ENCODE results near the gene LRRC73.

DNA sequence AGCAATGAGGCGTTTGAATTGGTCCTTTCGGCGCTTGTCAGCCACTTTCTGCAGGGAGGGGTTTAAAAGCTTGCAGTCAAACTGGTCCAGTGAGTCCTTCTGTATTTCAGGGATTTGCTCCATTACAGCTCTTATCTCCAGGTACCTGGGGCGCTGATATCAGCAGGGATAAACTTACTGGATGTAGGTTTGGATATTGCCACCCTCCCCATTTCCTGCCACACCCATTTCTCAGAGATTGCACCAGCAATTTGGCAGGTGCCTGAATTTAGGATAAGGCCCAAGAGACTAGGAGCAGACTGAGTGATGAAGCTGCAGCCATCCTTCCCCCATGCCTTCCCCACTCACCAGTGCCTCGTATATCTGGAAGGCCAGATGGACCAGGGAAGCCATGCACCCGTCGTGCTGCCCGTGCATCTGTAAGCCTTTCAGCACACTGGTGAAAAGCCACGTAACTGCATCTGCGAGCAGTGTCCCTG, 14.4 kb upstream of the LRRC73 start:
- TF ChIP-seq, protein P1, sequence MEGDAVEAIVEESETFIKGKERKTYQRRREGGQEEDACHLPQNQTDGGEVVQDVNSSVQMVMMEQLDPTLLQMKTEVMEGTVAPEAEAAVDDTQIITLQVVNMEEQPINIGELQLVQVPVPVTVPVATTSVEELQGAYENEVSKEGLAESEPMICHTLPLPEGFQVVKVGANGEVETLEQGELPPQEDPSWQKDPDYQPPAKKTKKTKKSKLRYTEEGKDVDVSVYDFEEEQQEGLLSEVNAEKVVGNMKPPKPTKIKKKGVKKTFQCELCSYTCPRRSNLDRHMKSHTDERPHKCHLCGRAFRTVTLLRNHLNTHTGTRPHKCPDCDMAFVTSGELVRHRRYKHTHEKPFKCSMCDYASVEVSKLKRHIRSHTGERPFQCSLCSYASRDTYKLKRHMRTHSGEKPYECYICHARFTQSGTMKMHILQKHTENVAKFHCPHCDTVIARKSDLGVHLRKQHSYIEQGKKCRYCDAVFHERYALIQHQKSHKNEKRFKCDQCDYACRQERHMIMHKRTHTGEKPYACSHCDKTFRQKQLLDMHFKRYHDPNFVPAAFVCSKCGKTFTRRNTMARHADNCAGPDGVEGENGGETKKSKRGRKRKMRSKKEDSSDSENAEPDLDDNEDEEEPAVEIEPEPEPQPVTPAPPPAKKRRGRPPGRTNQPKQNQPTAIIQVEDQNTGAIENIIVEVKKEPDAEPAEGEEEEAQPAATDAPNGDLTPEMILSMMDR (IDR thresholded peaks at IDR 0.05; ENCODE audit: borderline replicate concordance, extremely low read depth, low read length, poor library complexity, severe bottlenecking), result no peak
- TF ChIP-seq EZH2 (IDR thresholded peaks at IDR 0.05; ENCODE audit: borderline replicate concordance, low read depth, low read length, severe bottlenecking), result no peak
